Urothelium cell line (cell line): ENCODE data around the gene NOP16.

Experiments used
- DNase-seq: peaks from one replicate; pipeline ENCODE4 v3.0.0; 2011; ENCODE audit warnings: low spot score, mixed read lengths
- FAIRE-seq: peaks from 2 replicates; lab custom pipeline; 2011; peaks lifted over from hg19 to GRCh38; lab: Jason Lieb, UNC

Gene NOP16

GRCh38 chr5:176388444-176389134 is at the start of gene NOP16, which contains the start of gene HIGD2A:
Gene NOP16 (minus strand): TSS chr5:176388598. CDS start chr5:176388539, 59 bp downstream.
Gene HIGD2A (plus strand): TSS chr5:176388751. CDS start chr5:176388820, 69 bp downstream.
- no peak for FAIRE-seq

GRCh38 chr5:176436656-176437055 is 48.3 kb upstream of the NOP16 start:
- FAIRE-seq (no peak), DNase-seq (no peak)

More at GRCh38 chr5:176388444-176389134, at the start of gene NOP16, which contains the start of gene HIGD2A:
- DNase-seq, result peak; percentile 96

- no peak for DNase-seq
- no peak for FAIRE-seq
These were observed 44.3 kb upstream of the NOP16 start for GRCh38 chr5:176432707-176433106.

GRCh38 chr5:176429972-176430371 is 41.6 kb upstream of the NOP16 start:
- FAIRE-seq (no peak), DNase-seq (no peak)

GRCh38 chr5:176427971-176428370 is 39.6 kb upstream of the NOP16 start:
- FAIRE-seq (no peak), DNase-seq (no peak)

GRCh38 chr5:176426876-176427275 is 38.5 kb upstream of the NOP16 start:
- DNase-seq (no peak), FAIRE-seq (no peak)

- DNase-seq, result no peak
- no peak for FAIRE-seq
These were observed 37.4 kb upstream of the NOP16 start for GRCh38 chr5:176425791-176426190.

- no peak for FAIRE-seq
These were observed 36.7 kb upstream of the NOP16 start for GRCh38 chr5:176425138-176425537.

GRCh38 chr5:176424181-176424580 is 35.8 kb upstream of the NOP16 start:
- FAIRE-seq (no peak), DNase-seq (no peak)

More at GRCh38 chr5:176425138-176425537, 36.7 kb upstream of the NOP16 start:
- DNase-seq, result no peak

GRCh38 chr5:176420972-176421544 is 32.7 kb upstream of the NOP16 start:
- FAIRE-seq, result no peak
- DNase-seq, result no peak

- no peak for FAIRE-seq
These were observed 31.7 kb upstream of the NOP16 start for GRCh38 chr5:176420086-176420485.

GRCh38 chr5:176418251-176418650 is 29.9 kb upstream of the NOP16 start:
- FAIRE-seq (no peak), DNase-seq (no peak)

More at GRCh38 chr5:176420086-176420485, 31.7 kb upstream of the NOP16 start:
- DNase-seq, result no peak

- DNase-seq, result no peak
- no peak for FAIRE-seq
These were observed 28.6 kb upstream of the NOP16 start for GRCh38 chr5:176416965-176417364.

GRCh38 chr5:176415952-176416924 is 27.8 kb upstream of the NOP16 start, which contains the start of gene CLTB:
Gene CLTB (minus strand): TSS chr5:176416539. CDS start chr5:176416363, 176 bp downstream.
- FAIRE-seq (peak; percentile 84), DNase-seq (peak; percentile 95)

GRCh38 chr5:176415240-176415951 is 27.0 kb upstream of the NOP16 start:
- DNase-seq (no peak), FAIRE-seq (no peak)

GRCh38 chr5:176414704-176415103 is 26.3 kb upstream of the NOP16 start:
- no peak for FAIRE-seq
- no peak for DNase-seq

GRCh38 chr5:176413709-176414191 is 25.4 kb upstream of the NOP16 start:
- no peak for DNase-seq
- FAIRE-seq, result no peak

- no peak for FAIRE-seq
- no peak for DNase-seq
These were observed 24.8 kb upstream of the NOP16 start for GRCh38 chr5:176413255-176413565.

- FAIRE-seq (no peak), DNase-seq (no peak)
These were observed 24.3 kb upstream of the NOP16 start for GRCh38 chr5:176412517-176413254.
